Kidney epithelial cell (primary cell): Measurements from ENCODE around the gene MAGI1. TPM values are rescaled to one million over a fixed set of nuclear protein-coding genes. Genes with fewer than 3 reads are reported as not detected.

Experiments
- DNase-seq: peaks from one replicate; pipeline ENCODE4 v3.0.0-alpha.2; 2010; ENCODE audit warnings: low read depth
- H3K27me3 ChIP-seq: 2 replicates; pipeline ENCODE4 v1.6.0; 2011; ENCODE audit warnings: low read length; ENCODE audit not compliant: control insufficient read depth, insufficient read depth
- H3K36me3 ChIP-seq: 2 replicates; pipeline ENCODE4 v1.5.1; 2011; ENCODE audit warnings: low read length; ENCODE audit not compliant: control insufficient read depth, insufficient read depth
- H3K4me3 ChIP-seq: 2 replicates; pipeline ENCODE4 v1.5.1; 2011; ENCODE audit warnings: low read depth, mild to moderate bottlenecking, control low read depth, low read length
- CTCF ChIP-seq: IDR thresholded peaks from 2 replicates; pipeline ENCODE4 v1.5.1; 2011; ENCODE audit warnings: mild to moderate bottlenecking, moderate library complexity, low read length, control low read depth, inconsistent platforms; ENCODE audit not compliant: insufficient read depth, poor library complexity, severe bottlenecking
- total RNA-seq: library from RNA; depleted of rRNA; stranded (reverse); fragments of >200 nt; gene quantifications from 2 replicates; pipeline ENCODE4 v1.2.3, GENCODE V29; 2015

The MAGI1 gene
- total RNA-seq, 1 donor from 2014 or later: 15.8 TPM

GRCh38 chr3:65659396-65659795, 379.3 kb downstream of the MAGI1 start:
- Histone ChIP-seq H3K27me3 (no peaks in the 10 kb centered on the region), H3K36me3 (no peaks in the 10 kb centered on the region), H3K4me3 (no peak overlapping the region)
- DNase-seq: no peak
- no peak for TF ChIP-seq CTCF

GRCh38 chr3:65658401-65658800, 380.3 kb downstream of the MAGI1 start:
- Histone ChIP-seq H3K4me3 (no peak overlapping the region), H3K36me3 (no peaks in the 10 kb centered on the region), H3K27me3 (no peaks in the 10 kb centered on the region)
- no peak for TF ChIP-seq CTCF
- no peak for DNase-seq

- H3K27me3 ChIP-seq: no peaks in the 10 kb centered on the region
- no peak for DNase-seq
- no peaks in the 10 kb centered on the region for H3K36me3 ChIP-seq
- H3K4me3 ChIP-seq: no peak overlapping the region
- TF ChIP-seq CTCF: no peak
Observed at GRCh38 chr3:65655061-65655460, 383.7 kb downstream of the MAGI1 start.

- no peak overlapping the region for H3K4me3 ChIP-seq
- no peaks in the 10 kb centered on the region for H3K27me3 ChIP-seq
- H3K36me3 ChIP-seq: no peaks in the 10 kb centered on the region
- DNase-seq: no peak
- TF ChIP-seq CTCF: no peak
Observed at GRCh38 chr3:65653731-65654130, 385.0 kb downstream of the MAGI1 start.

GRCh38 chr3:65650247-65650646, 388.5 kb downstream of the MAGI1 start:
- Histone ChIP-seq H3K36me3 (no peaks in the 10 kb centered on the region), H3K4me3 (no peak overlapping the region), H3K27me3 (no peaks in the 10 kb centered on the region)
- no peak for DNase-seq
- no peak for TF ChIP-seq CTCF

GRCh38 chr3:65647369-65647768, 391.3 kb downstream of the MAGI1 start:
- H3K36me3 ChIP-seq: no peaks in the 10 kb centered on the region
- no peak for DNase-seq
- H3K27me3 ChIP-seq: no peaks in the 10 kb centered on the region
- no peak for TF ChIP-seq CTCF
- H3K4me3 ChIP-seq: no peak overlapping the region
